ENCODE results near the gene CDK13.

The CDK13 gene

GRCh38 chr7:39948956-39949928, 814 bp upstream of the CDK13 start:
- DNase-seq (ENCODE audit: low read depth, low spot score): peak; percentile 100

- DNase-seq (ENCODE audit: low read depth, low spot score): peak; percentile 71
These were observed 593 bp downstream of the CDK13 start for GRCh38 chr7:39950473-39951225.

GRCh38 chr7:39951226-39952194, 1.5 kb downstream of the CDK13 start:
- peak; percentile 82 for DNase-seq (ENCODE audit: low read depth, low spot score)

GRCh38 chr7:39952374-39952773, 2.3 kb downstream of the CDK13 start:
- peak; percentile 14 for DNase-seq (ENCODE audit: low read depth, low spot score)

GRCh38 chr7:39952803-39953202, 2.7 kb downstream of the CDK13 start:
- DNase-seq (ENCODE audit: low read depth, low spot score): peak; percentile 12

GRCh38 chr7:39954694-39955093, 4.6 kb downstream of the CDK13 start:
- no peak for DNase-seq (ENCODE audit: low read depth, low spot score)

GRCh38 chr7:39958038-39958437, 8.0 kb downstream of the CDK13 start:
- no peak for DNase-seq (ENCODE audit: low read depth, low spot score)

- no peak for DNase-seq (ENCODE audit: low read depth, low spot score)
These were observed 17.5 kb downstream of the CDK13 start for GRCh38 chr7:39967406-39968161.

GRCh38 chr7:39969431-39969830, 19.4 kb downstream of the CDK13 start:
- peak; percentile 28 for DNase-seq (ENCODE audit: low read depth, low spot score)

- DNase-seq (ENCODE audit: low read depth, low spot score): no peak
These were observed 21.9 kb downstream of the CDK13 start for GRCh38 chr7:39971924-39972323.

- no peak for DNase-seq (ENCODE audit: low read depth, low spot score)
These were observed 23.7 kb downstream of the CDK13 start for GRCh38 chr7:39973801-39974200.

GRCh38 chr7:39978230-39978934, 28.3 kb downstream of the CDK13 start:
- no peak for DNase-seq (ENCODE audit: low read depth, low spot score)

GRCh38 chr7:39979406-39980073, 29.5 kb downstream of the CDK13 start:
- DNase-seq (ENCODE audit: low read depth, low spot score): no peak

GRCh38 chr7:39985398-39985918, 35.4 kb downstream of the CDK13 start:
- no peak for DNase-seq (ENCODE audit: low read depth, low spot score)

GRCh38 chr7:39987641-39988347, 37.7 kb downstream of the CDK13 start:
- no peak for DNase-seq (ENCODE audit: low read depth, low spot score)

- DNase-seq (ENCODE audit: low read depth, low spot score): no peak
These were observed 50.8 kb downstream of the CDK13 start for GRCh38 chr7:40000734-40001315.

GRCh38 chr7:40001649-40002048, 51.6 kb downstream of the CDK13 start:
- no peak for DNase-seq (ENCODE audit: low read depth, low spot score)

- DNase-seq (ENCODE audit: low read depth, low spot score): peak; percentile 38
These were observed 53.5 kb downstream of the CDK13 start for GRCh38 chr7:40003597-40003996.

All from astrocyte of the hippocampus (primary cell).